Stimulated activated effector memory CD8-positive, alpha-beta T cell treated with anti-CD3 and anti-CD28 coated beads, Interleukin-12 subunit alpha, Interleukin-12 subunit beta, amount 100 ng/mL, for 72 hours (primary cell): Measurements from ENCODE around the gene SERINC2.
A peak's percentile ranks its signal among the peaks of the same experiment; 100 is the strongest.
"Not testable (repeated sequence)": the region's sequence is repeated elsewhere in the genome, so short reads cannot be mapped to it uniquely, and the experiment has no call there.

Experiments used
- ATAC-seq: fragments of 150-1000 bp; cut with Tn5 transposase; 2 replicates; pipeline ENCODE4 v1.10.0; 2021
- DNase-seq, 2 donors: peaks; one replicate each; pipeline ENCODE4 v3.0.0; 2021 to 2022; ENCODE audit warnings: low spot score in 2 of 2
- H3K27ac Mint-ChIP-seq: one replicate; pipeline ENCODE4 v1.8.0; 2022; ENCODE audit warnings: mild to moderate bottlenecking, mixed read lengths
- H3K36me3 Mint-ChIP-seq: one replicate; pipeline ENCODE4 v1.8.0; 2022; ENCODE audit warnings: mild to moderate bottlenecking, mixed read lengths
- H3K4me1 Mint-ChIP-seq: one replicate; pipeline ENCODE4 v1.8.0; 2022; ENCODE audit warnings: mixed read lengths
- H3K4me3 Mint-ChIP-seq: one replicate; pipeline ENCODE4 v1.8.0; 2022; ENCODE audit warnings: mild to moderate bottlenecking, mixed read lengths
- H3K9me3 Mint-ChIP-seq: one replicate; pipeline ENCODE4 v1.8.0; 2022; ENCODE audit warnings: mixed read lengths

Gene SERINC2

DNA sequence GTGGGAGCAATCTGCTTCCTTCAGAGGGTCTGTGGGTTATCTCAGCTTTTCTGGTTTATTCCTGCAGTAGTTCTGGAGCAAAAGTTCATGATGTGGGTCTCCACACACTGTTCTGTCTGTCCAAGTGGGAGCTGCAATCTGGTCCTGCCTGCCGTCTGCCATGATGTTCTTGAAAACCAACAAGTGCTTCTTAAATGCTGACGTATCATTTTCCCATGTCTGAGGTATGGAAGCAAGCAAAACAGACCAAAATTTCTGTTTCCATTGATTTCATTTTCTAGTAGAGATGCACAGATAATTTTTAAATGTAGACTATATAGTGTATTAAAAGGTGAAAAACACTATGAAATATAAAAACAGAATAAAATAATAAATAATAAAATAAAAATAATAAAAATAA is 65.2 kb downstream of the SERINC2 start:
- H3K36me3 Mint-ChIP-seq: no peaks in the 10 kb centered on the region
- no peak overlapping the region for H3K27ac Mint-ChIP-seq
- no peak for ATAC-seq

DNA sequence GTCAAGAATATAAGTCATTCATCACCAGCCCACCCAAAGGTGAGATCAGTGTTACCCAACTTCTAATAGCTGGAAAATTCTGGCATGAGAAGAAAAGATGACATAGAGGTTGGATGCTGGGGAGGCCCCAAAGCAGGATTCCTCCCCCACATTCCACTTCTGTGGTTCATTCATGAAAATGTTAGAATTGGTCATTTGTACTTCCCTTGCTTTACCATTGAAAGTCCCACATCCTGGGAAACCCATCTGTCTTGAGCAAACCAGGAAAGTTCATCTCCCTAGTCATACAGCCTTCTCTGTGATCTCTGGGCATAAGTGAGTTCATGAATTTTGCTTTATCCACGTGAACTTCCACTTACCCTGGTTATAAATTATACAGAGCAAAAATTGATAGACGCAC is 66.8 kb downstream of the SERINC2 start:
- no peak overlapping the region for H3K4me3 Mint-ChIP-seq
- no peak overlapping the region for H3K27ac Mint-ChIP-seq
- no peaks in the 10 kb centered on the region for H3K36me3 Mint-ChIP-seq
- H3K9me3 Mint-ChIP-seq: peaks cover 3% of the 10 kb centered on the region
- no peak for ATAC-seq
- no peaks in the 10 kb centered on the region for H3K4me1 Mint-ChIP-seq
- no peak for DNase-seq

More for the DNA sequence above, 65.2 kb downstream of the SERINC2 start:
- Mint-ChIP-seq H3K4me3 (no peak overlapping the region), H3K4me1 (no peaks in the 10 kb centered on the region), H3K9me3 (peaks cover 3% of the 10 kb centered on the region)
- no peak for DNase-seq

DNA sequence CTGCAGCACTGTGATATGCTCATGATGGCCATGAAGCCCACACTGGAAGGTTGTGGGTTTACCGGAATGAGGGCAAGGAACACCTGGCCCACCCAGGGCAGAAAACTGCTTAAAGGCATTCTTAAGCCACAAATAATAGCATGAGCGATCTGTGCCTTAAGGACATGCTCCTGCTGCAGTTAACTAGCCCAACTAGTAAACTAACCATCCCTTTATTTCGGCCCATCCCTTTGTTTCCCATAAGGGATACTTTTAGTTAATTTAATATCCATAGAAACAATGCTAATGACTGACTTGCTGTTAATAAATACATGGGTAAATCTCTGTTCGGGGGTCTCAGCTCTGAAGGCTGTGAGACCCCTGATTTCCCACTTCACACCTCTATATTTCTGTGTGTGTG is 67.4 kb downstream of the SERINC2 start:
- not testable (repeated sequence) for H3K36me3 Mint-ChIP-seq, DNase-seq, H3K4me3 Mint-ChIP-seq, ATAC-seq, H3K9me3 Mint-ChIP-seq, H3K27ac Mint-ChIP-seq, H3K4me1 Mint-ChIP-seq

DNA sequence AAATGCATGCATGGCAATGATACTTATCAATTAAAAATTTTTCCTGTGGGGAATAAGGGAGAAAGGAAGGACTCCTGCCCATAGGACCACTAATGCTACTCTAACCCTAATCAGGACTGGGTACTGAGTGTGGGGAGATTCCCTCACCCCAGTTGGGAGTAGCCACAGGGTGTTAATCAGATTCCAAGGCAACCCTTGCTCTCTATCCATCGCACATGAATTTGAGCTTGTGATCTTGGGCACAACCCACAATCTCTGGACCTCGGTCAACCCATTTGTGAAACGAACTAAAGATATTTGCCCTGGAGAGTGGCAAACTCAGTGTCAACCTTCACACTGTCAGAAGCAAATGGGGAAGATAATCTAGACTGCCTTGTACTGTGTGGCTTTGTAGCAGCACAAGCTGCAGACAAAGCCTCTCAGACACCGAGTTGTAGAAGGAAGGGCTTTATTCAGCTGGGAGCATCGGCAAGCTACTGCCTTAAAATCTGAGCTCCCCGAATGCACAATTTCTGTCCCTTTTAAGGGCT is 69.5 kb downstream of the SERINC2 start:
- H3K4me1 Mint-ChIP-seq: peaks cover 7% of the 10 kb centered on the region
- no peak overlapping the region for H3K27ac Mint-ChIP-seq
- no peak overlapping the region for H3K4me3 Mint-ChIP-seq
- peaks cover 8% of the 10 kb centered on the region for H3K36me3 Mint-ChIP-seq
- peaks cover 5% of the 10 kb centered on the region for H3K9me3 Mint-ChIP-seq
- DNase-seq: no peak
- ATAC-seq: no peak

DNA sequence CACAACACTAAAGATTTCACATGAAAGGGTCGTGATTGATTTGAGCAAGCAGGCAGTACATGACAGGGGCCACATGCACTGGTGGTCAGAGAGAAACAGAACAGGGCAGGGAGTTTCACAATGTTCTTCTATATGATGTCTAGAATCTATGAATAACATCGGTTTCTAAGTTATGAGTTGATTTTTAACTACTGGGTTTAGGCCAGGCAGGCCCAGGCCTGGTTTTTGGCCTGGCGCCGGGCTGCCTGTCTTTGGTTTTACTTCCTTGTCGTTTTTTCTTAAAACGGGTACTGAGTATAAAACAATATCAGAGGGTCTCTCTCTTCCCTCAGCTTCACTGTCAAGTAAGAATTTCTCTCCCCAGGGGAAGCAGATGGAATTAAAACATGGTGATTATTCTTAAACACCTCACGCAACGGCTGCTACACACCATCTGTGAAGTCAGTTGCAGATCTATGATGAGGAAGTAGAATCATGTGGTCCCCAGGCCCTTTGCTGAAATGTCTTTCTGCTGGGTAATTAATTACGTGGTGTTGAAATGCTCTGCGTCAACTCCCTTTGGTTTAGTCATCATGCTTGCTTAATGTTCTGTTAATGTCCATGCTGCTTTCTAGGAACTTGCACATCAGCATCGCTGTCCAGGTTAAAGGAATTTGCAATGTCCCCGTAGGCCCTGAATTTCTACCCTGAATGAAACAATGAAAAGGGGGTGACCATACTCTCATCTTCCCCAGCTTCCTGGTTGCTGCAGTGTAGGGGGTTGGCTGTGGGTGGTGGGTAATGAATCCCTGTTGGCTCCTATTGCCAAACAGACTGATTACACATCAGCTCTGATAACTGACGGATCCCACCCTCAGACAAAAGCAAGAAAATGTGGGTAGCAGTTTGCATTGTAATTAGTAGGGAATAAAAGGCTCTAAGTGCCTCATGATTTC is 70.3 kb downstream of the SERINC2 start:
- ATAC-seq (no peak), DNase-seq (peak in 1 of 2 donors; percentile 26)
- Mint-ChIP-seq H3K4me1 (peaks cover 14% of the 10 kb centered on the region), H3K27ac (no peak overlapping the region), H3K9me3 (peaks cover 5% of the 10 kb centered on the region), H3K36me3 (peaks cover 8% of the 10 kb centered on the region), H3K4me3 (no peak overlapping the region)
